Mesenteric fat pad (tissue), 1 donor: Measurements from ENCODE around the gene ABHD13. TPM values are rescaled to one million over a fixed set of nuclear protein-coding genes. Genes with fewer than 3 reads are reported as not detected.
"Not testable (repeated sequence)": the region's sequence is repeated elsewhere in the genome, so short reads cannot be mapped to it uniquely, and the experiment has no call there.

Source experiments
- DNase-seq: peaks from one replicate; pipeline ENCODE4 v3.0.0-alpha.2; 2020; ENCODE audit warnings: low spot score
- total RNA-seq: library from RNA; stranded (reverse); fragmentation: NEBNext Ultra II Directional; extraction: Animal tissue kit (Norgen Biotek cat#: 25700); gene quantifications from one replicate; pipeline ENCODE4 v1.2.1, GENCODE V29; 2021
- donor health status: DM: yes; HTN: yes; CAD: no.

The ABHD13 gene
- total RNA-seq, 1 donor from 2014 or later = 8.5 TPM

GRCh38 chr13:108223687-108224503 lies 5.7 kb downstream of the ABHD13 start:
- DNase-seq = no peak

- DNase-seq = no peak
Measured at GRCh38 chr13:108225440-108225839, 7.2 kb downstream of the ABHD13 start.

- no peak for DNase-seq
Measured at GRCh38 chr13:108226184-108226583, 8.0 kb downstream of the ABHD13 start.

- no peak for DNase-seq
Measured at GRCh38 chr13:108227651-108228272, 9.6 kb downstream of the ABHD13 start.

GRCh38 chr13:108230377-108230776 lies 12.2 kb downstream of the ABHD13 start:
- DNase-seq = no peak

GRCh38 chr13:108249150-108249549 lies 31.0 kb downstream of the ABHD13 start:
- DNase-seq = no peak

DNA sequence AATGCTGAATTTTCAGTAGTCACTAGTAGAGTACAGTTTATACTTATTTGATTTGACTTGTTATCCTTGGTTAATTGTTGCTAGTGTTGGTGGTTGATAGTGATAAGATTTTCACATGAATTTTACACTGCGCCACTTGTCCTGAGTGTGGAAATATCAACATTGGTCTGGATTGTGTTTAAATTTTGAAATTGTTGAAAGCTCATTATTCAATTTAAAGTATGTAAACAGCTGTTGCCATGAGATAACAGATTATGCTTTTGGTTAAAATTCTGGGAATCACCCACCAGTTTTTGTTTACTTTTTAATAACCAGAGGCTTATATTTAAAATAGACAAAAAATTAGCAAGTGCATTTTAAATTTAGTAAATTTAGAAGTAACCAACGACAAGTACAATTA lies 39.1 kb downstream of the ABHD13 start:
- no peak for DNase-seq

DNA sequence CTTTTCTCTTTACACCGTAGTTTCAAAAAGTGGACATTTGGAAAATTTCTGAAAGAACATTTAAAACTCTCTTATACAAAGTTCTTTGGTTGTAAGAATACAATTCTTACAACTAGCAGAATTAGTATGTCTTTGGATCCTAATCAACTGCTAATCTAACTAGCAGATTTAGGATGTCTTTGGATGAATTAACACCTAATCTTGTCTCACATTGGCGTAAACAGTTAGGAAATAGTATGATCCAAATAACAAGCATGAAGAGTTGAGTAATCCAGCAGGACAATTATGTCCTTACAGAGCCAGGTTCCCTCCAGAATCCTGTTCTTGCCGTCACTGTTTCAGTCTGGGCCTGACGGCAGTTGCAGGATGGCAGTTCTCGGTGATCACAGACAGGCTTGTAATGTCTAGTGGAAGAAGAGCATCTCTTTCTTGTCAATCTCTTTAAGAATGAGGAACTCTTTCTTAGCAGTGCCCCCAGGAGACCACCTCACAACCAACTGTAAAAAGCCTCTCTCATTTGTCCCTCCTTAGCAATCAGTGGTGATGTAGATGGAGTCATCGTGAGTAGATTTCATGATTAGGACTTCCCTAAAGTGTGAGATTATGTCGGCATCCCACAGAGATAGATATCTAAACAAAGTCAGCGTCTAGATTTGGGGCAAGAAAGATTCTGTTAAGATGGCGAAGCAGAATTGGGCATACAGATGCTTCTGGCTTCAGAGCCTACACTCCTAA lies 45.6 kb downstream of the ABHD13 start:
- no peak for DNase-seq

- no peak for DNase-seq
Measured at GRCh38 chr13:108266321-108266990, 48.3 kb downstream of the ABHD13 start.

DNA sequence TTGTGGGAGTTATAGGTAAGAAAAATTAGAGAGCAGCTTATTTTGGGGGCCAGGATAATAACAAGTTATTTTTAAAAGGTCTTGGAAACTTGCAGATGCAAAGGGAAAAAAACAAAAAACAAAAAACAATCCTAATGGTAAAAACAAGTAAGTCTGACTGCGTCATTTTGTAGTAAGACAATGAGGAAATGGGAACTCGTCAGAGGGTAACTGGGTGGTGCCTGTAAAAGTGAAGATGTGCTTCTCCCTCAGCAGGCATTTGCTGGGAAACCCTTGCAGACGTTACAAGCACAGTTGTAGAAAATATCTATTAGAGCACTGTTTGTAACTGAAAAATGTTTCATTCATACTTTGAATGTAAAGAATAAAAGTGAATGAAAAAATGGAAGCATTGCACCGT lies 49.2 kb downstream of the ABHD13 start:
- DNase-seq = no peak

- not testable (repeated sequence) for DNase-seq
Measured at GRCh38 chr13:108267855-108268254, 49.7 kb downstream of the ABHD13 start.

DNA sequence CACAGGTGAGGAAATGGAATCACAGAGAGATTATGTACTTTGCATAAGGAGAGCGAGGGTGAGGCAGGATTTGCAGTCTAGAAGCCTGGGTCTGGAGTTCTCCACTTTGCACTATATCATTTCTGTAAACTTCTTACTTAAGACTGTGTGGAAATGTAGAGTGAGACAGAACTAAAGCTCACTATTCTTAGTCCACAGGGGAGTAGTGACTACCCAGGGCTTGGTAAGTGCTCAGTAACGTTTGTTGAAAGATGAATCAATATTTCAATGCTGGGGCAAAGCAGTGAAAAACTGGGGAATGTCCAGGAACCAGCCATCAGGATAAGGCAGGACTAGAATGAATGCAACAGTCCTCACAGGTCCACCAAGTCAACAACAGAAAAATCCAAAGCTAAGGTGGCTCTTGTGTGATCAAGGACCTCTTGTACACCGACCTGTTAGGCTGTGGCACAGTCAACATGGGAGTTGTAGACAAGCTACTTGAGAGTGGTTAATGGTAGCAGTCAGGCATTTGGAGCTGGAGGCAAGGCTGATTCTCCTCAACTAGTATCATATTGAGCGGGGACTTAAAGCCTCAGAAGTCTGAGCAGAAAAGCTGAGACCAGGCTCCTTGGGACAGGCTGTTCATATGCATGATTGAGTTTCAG lies 50.4 kb downstream of the ABHD13 start:
- DNase-seq = no peak

- DNase-seq = no peak
Measured at GRCh38 chr13:108269601-108270328, 51.6 kb downstream of the ABHD13 start, which contains the start of gene TNFSF13B. Gene TNFSF13B, plus strand, starts transcription at chr13:108269718. Its CDS starts 178 bp downstream, at chr13:108269896.

DNA sequence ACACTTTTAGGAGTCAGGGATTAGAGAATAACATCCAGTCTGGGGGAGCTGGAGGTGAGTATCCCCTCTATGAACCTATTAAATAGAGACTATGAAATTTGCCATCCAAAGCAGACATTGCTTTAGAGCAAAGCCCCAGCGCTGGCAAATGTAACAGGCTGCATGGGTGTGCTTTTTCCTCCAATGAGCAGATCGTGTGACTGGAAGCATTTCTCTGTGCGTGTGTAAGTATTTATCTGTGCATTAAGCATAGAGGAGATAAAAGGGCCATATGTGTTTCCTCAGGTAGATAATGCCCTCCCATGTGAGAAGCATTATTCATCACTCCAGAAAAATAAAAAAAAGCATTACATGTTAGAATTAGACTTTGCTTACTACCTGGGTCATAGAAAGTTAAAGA lies 52.2 kb downstream of the ABHD13 start:
- no peak for DNase-seq

GRCh38 chr13:108272333-108272732 lies 54.1 kb downstream of the ABHD13 start:
- DNase-seq = no peak

DNA sequence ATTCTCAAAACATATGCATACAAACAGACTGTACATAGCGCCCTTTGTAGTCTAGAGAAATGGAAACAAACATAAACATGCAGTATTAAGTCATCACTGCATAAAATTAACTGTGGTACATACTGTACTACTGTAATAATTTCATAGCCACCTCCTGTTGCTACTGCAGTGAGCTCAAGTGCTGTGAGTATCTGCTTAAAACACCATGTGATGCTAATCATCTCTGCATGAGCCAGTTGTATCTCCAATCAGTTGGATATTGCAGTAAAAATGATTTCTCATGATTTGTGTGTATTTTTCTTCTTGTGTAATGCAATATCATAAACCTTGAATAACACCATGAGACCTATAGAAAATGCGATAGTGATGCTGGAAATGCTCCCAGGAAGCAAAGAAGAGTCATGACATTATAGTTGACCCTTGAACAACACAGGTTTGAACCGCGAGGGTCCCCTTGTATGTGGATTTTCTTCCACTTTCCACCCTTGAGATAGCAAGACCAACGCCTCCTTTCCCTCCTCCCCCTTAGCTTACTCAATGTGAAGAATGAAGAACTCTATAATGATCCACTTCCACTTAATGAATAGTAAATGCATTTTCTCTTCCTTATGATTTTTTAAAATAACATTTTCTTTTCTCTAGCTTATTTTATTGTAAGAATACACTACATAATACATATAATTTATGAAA lies 55.4 kb downstream of the ABHD13 start:
- no peak for DNase-seq

DNA sequence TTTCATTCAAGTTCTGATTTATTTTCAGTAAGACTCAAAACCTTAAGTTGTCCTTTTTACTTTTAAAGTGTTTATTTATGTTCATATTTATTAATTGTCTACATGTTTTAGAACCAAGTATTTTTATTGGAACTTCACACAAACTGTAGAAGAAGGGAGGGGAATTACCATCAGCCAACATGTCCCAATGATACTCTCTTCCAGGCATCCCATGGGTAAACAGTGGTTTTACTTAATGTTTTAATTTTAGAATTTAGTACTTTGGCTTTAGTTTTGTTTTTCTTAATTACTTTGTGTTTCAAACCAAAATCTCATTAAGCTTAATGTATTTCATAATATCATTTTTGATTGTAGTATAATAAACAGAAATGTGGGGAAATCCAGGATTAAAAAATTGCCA lies 56.5 kb downstream of the ABHD13 start:
- DNase-seq = no peak

DNA sequence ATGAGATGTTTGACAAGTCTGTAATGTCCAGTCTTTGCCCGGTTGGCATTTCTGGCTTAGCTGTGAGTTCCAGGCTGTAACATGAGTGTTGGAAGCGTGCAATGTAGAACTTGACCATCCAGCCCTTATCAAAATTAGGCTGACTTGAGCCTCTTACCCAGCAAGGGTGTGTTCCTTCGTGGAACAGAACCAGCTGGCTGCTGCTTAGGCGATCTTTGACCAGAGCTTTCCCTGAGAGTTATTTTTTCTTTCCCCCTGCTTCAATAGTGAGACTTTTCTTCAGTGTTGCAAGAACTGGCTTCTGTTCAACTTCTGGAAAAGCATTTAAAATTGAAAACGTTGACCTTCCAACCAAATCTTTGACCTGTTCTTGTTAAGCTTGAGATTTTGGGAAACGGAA lies 57.9 kb downstream of the ABHD13 start:
- DNase-seq = no peak

GRCh38 chr13:108278466-108278865 lies 60.3 kb downstream of the ABHD13 start:
- no peak for DNase-seq

- DNase-seq = no peak
Measured at GRCh38 chr13:108281901-108282300, 63.7 kb downstream of the ABHD13 start.
